ENCODE results near the gene KRT8.
A peak's percentile ranks its signal among the peaks of the same experiment; 100 is the strongest.

Gene KRT8

GRCh38 chr12:52847335-52848102 is 57.4 kb downstream of the KRT8 start:
- ATAC-seq (peak; percentile 62), DNase-seq (peak; percentile 36)

Data from stimulated activated naive CD8-positive, alpha-beta T cell treated with anti-CD3 and anti-CD28 coated beads, Interleukin-15, Interleukin-2, amounts not matched to agents 100 U/mL and 50 U/mL, for 24 hours (primary cell).